DND-41 (cell line): ENCODE measurements around the gene CKB.

ENCODE experiments used
- ATAC-seq: fragments of 200-7000 bp; cut with Tn5 transposase; 3 replicates; pipeline ENCODE4 v1.9.1; 2021; ENCODE audit warnings: low read depth; ENCODE audit not compliant: insufficient read depth
- DNase-seq: peaks from one replicate; pipeline ENCODE4 v3.0.0-alpha.2; 2020
- H2AFZ ChIP-seq: 2 replicates; pipeline ENCODE4 v1.6.0; 2012; ENCODE audit warnings: low read depth, low read length
- H3K27ac ChIP-seq: 2 replicates; pipeline ENCODE4 v1.5.1; 2012; ENCODE audit warnings: low read length, inconsistent platforms
- H3K27me3 ChIP-seq: fragments of 200-600 bp; sonication (generic); 2 replicates; pipeline ENCODE4 v1.6.0; 2012; ENCODE audit warnings: low read length, mild to moderate bottlenecking, inconsistent platforms; ENCODE audit not compliant: insufficient read depth, poor library complexity
- H3K36me3 ChIP-seq: 2 replicates; pipeline ENCODE4 v1.5.1; 2012; ENCODE audit warnings: low read length, inconsistent platforms; ENCODE audit not compliant: insufficient read depth
- H3K4me1 ChIP-seq: 2 replicates; pipeline ENCODE4 v1.5.1; 2012; ENCODE audit warnings: mild to moderate bottlenecking, low read length; ENCODE audit not compliant: insufficient read depth
- H3K4me2 ChIP-seq: 2 replicates; pipeline ENCODE4 v1.6.0; 2012; ENCODE audit warnings: mild to moderate bottlenecking, moderate library complexity, low read length, inconsistent platforms; ENCODE audit not compliant: insufficient read depth
- H3K4me3 ChIP-seq, 2 experiments: fragments of 200-600 bp in 1 of 2; shearing (Covaris generic) in 1 of 2; 2 replicates each; pipeline ENCODE4 v1.5.1; 2012 to 2016; ENCODE audit warnings: inconsistent platforms in 2 of 2, low read length in 2 of 2, mild to moderate bottlenecking in 2 of 2, low read depth in 1 of 2, moderate library complexity in 1 of 2
- H3K79me2 ChIP-seq: 2 replicates; pipeline ENCODE4 v1.6.0; 2012; ENCODE audit warnings: low read length, inconsistent platforms; ENCODE audit not compliant: insufficient read depth
- H3K9ac ChIP-seq: 2 replicates; pipeline ENCODE4 v1.6.0; 2012; ENCODE audit warnings: low read depth, mild to moderate bottlenecking, inconsistent platforms, low read length, moderate library complexity
- H3K9me3 ChIP-seq: 2 replicates; pipeline ENCODE4 v1.5.1; 2012; ENCODE audit warnings: low read length, moderate library complexity, mild to moderate bottlenecking, inconsistent platforms; ENCODE audit not compliant: insufficient read depth, severe bottlenecking
- H4K20me1 ChIP-seq: 2 replicates; pipeline ENCODE4 v1.6.0; 2012; ENCODE audit warnings: low read length; ENCODE audit not compliant: insufficient read depth
- CTCF ChIP-seq: IDR thresholded peaks from 2 replicates; pipeline ENCODE4 v1.5.1; 2012; ENCODE audit warnings: borderline replicate concordance, low read length, moderate library complexity, mild to moderate bottlenecking; ENCODE audit not compliant: poor library complexity, severe bottlenecking; ENCODE audit errors: extremely low read depth
- EZH2 ChIP-seq: IDR thresholded peaks from 3 replicates; pipeline ENCODE4 v1.6.1; 2012; ENCODE audit warnings: borderline replicate concordance, low read depth, mild to moderate bottlenecking, moderate library complexity, low read length, inconsistent platforms; ENCODE audit not compliant: severe bottlenecking

CKB gene

DNA sequence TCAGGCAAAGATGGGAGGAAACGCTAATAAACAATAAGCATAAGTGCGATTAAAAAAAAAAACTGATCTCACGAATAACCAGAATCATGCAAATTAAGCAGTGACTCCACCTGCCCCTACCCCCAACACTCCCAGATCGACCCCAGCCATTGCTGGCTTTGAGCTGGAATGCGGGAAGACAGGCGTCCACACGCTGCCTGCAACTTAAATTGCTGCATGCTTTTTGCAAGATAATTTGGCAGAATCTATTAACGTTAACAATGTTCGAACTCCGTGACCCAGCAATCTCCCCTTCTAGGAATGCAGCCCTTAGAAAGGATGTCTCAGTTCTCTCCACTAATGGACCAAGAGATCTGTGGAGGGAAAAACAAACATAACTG, 935 bp upstream of the CKB start:
- H3K27me3 ChIP-seq: no peaks in the 10 kb centered on the region
- H3K36me3 ChIP-seq: no peaks in the 10 kb centered on the region; the same call in 1 of the 2 replicates
- peaks cover 19% of the 10 kb centered on the region for H3K4me1 ChIP-seq
- H4K20me1 ChIP-seq: no peaks in the 10 kb centered on the region
- H3K4me3 ChIP-seq: no peak overlapping the region
- H3K9ac ChIP-seq: no peak overlapping the region
- no peak overlapping the region for H3K4me2 ChIP-seq
- TF ChIP-seq EZH2 (no peak), CTCF (no peak)
- H3K27ac ChIP-seq: no peak overlapping the region
- H2AFZ ChIP-seq: no peak overlapping the region
- DNase-seq: no peak
- peaks cover 8% of the 10 kb centered on the region for H3K79me2 ChIP-seq
- no peaks in the 10 kb centered on the region for H3K9me3 ChIP-seq
- no peak for ATAC-seq

- 0 out of 2 replicates have a peak, but pooled peaks cover 4% of the 10 kb centered on the region for H4K20me1 ChIP-seq
- H3K9me3 ChIP-seq: no peaks in the 10 kb centered on the region
- no peaks in the 10 kb centered on the region for H3K27me3 ChIP-seq
- no peak overlapping the region for H2AFZ ChIP-seq
- ATAC-seq (no peak), DNase-seq (no peak)
- no peaks in the 10 kb centered on the region for H3K36me3 ChIP-seq
- no peak overlapping the region for H3K27ac ChIP-seq
- peaks cover 8% of the 10 kb centered on the region; the same call in 1 of the 2 replicates for H3K4me1 ChIP-seq
- H3K4me2 ChIP-seq: no peak overlapping the region
- H3K79me2 ChIP-seq: no peaks in the 10 kb centered on the region
- no peak overlapping the region for H3K9ac ChIP-seq
- no peak overlapping the region for H3K4me3 ChIP-seq
- TF ChIP-seq EZH2 (no peak), CTCF (no peak)
These were observed 573 bp downstream of the CKB start for GRCh38 chr14:103521951-103522563.

DNA sequence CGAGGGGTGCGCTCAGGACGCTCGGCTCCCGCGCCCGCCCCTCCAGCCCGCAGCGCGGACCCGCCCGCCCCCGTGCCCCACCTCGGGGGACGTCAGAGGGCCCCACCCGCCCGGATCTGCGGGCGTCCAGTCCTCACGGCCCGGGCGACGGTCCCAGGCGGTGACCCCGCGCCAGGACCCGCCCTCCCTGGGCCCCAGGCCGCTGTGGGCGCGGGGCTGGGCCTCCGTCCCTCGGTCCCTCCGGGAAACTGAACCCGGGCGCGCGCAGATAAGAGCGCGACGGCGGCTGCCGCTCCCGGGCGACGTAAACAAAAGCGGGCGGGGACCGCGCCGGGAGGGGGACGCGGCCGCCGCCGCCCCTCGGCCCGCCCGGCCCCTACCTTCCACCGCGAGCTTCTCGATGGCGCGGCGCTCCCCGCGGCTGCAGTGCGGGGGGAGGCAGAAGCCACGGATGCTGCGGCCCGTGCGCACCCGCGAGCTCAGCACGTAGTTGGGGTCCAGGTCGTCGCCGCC, 1.1 kb downstream of the CKB start:
- Histone ChIP-seq H2AFZ (peak overlapping the region; percentile 75), H3K36me3 (no peaks in the 10 kb centered on the region), H4K20me1 (0 out of 2 replicates have a peak, but pooled peaks cover 4% of the 10 kb centered on the region), H3K27ac (no peak overlapping the region), H3K4me2 (peak overlapping the region; percentile 73), H3K9ac (peak overlapping the region; percentile 48; the same call in 1 of the 2 replicates), H3K4me1 (peaks cover 8% of the 10 kb centered on the region; the same call in 1 of the 2 replicates), H3K79me2 (no peaks in the 10 kb centered on the region), H3K4me3 (peak overlapping the region in 1 of 2 experiments; percentile 60; a peak in 2 of 4 replicates), H3K9me3 (no peaks in the 10 kb centered on the region), H3K27me3 (no peaks in the 10 kb centered on the region)
- ATAC-seq (no peak), DNase-seq (no peak)
- no peak for TF ChIP-seq CTCF
- TF ChIP-seq EZH2: no peak
